CD4-positive, alpha-beta T cell treated with Interleukin-17A for 4 hours (primary cell): ENCODE results near the gene BOC.
A peak's percentile ranks its signal among the peaks of the same experiment; 100 is the strongest.

ENCODE experiments used
- DNase-seq: peaks from one replicate; pipeline ENCODE4 v3.0.0-alpha.2; 2020; ENCODE audit warnings: mixed read lengths

Gene BOC

GRCh38 chr3:113272385-113272779, 61.0 kb downstream of the BOC start:
- no peak for DNase-seq

- DNase-seq, result no peak
Measured at GRCh38 chr3:113273011-113273410, 61.7 kb downstream of the BOC start.

GRCh38 chr3:113273604-113274378, 62.4 kb downstream of the BOC start:
- no peak for DNase-seq

- DNase-seq, result no peak
Measured at GRCh38 chr3:113274425-113275257, 63.3 kb downstream of the BOC start.

GRCh38 chr3:113275258-113275556, 63.9 kb downstream of the BOC start:
- no peak for DNase-seq

- DNase-seq, result no peak
Measured at GRCh38 chr3:113275583-113275928, 64.2 kb downstream of the BOC start.

GRCh38 chr3:113275929-113276750, 64.8 kb downstream of the BOC start:
- DNase-seq, result no peak

- DNase-seq, result no peak
Measured at GRCh38 chr3:113276751-113277080, 65.4 kb downstream of the BOC start.

- DNase-seq, result no peak
Measured at GRCh38 chr3:113277414-113277813, 66.1 kb downstream of the BOC start.

GRCh38 chr3:113277941-113278598, 66.7 kb downstream of the BOC start:
- DNase-seq, result no peak

- DNase-seq, result no peak
Measured at GRCh38 chr3:113278599-113278955, 67.2 kb downstream of the BOC start.

GRCh38 chr3:113279686-113280085, 68.3 kb downstream of the BOC start:
- no peak for DNase-seq

- no peak for DNase-seq
Measured at GRCh38 chr3:113283306-113283705, 71.9 kb downstream of the BOC start.

GRCh38 chr3:113284453-113285050, 73.2 kb downstream of the BOC start:
- no peak for DNase-seq

GRCh38 chr3:113285226-113285625, 73.9 kb downstream of the BOC start:
- DNase-seq, result no peak

GRCh38 chr3:113285741-113286140, 74.4 kb downstream of the BOC start:
- DNase-seq, result no peak

- DNase-seq, result no peak
Measured at GRCh38 chr3:113286524-113286923, 75.2 kb downstream of the BOC start.

- no peak for DNase-seq
Measured at GRCh38 chr3:113287111-113287802, 75.9 kb downstream of the BOC start.

GRCh38 chr3:113287803-113288648, 76.7 kb downstream of the BOC start:
- DNase-seq, result peak; percentile 66

- no peak for DNase-seq
Measured at GRCh38 chr3:113288881-113289280, 77.5 kb downstream of the BOC start.

GRCh38 chr3:113291572-113291971, 80.2 kb downstream of the BOC start:
- no peak for DNase-seq
